ENCODE measurements around the gene PPP1CA. TPM values are rescaled to one million over a fixed set of nuclear protein-coding genes. Genes with fewer than 3 reads are reported as not detected.

The PPP1CA gene
- total and polyA plus RNA-seq, 7 donors = 59.5 to 357 (median 87.0) TPM

DNA sequence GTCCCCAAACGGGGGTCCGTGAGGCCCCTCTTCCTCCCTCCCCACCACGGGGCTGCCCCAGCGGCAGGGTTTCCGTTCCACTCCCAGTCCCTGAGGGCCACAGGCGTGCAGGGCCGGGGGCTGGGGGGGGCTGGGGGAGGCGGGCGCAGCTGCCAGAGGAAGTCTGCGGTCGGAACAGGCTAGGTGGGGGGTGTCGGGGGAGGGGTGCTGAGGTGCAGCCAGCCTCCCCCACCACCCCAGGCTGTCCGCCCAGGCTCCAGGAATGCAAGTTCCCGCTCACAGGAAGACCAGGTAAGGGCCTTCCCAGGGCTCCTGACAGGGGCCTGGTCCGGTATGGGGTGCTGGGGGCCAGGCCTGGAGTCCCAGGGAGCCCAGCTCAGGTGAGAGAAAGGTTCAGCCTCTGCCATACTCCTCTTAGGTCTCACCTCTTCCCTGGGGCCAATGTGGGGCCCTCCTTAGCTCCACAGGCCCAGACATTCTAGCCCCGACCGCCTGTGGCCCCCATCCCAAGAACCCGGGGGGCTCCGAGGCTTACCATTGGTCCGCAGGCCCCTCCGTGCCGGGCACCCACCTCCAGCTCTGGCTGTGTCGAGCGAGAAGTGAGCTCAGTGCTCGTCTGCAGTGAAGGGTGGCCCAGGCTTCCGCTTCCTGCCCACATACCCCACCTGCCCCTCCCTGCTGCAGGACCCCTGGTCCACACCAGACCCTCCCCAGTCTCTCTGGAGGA, 35.6 kb upstream of the PPP1CA start, which contains the start of gene PTPRCAP:
PTPRCAP (minus strand) TSS at position 601 of the 727 bp plus-strand sequence; CDS start at position 538, 63 bp downstream.
- Histone ChIP-seq H3K27ac (peak within 1 kb of the TSS; percentile 31 to 49 (median 34)), H3K36me3 (peaks cover 12 to 87% (median 49%) of the 10 kb centered on the region in 4 donors), H3K4me1 (peaks cover 0 to 33% (median 20%) of the 10 kb centered on the region in 4 donors), H3K9me3 (no peaks in the 10 kb centered on the region), H3K27me3 (no peaks in the 10 kb centered on the region), H3K4me3 (peak within 1 kb of the TSS in 1 of 4 donors; percentile 4)
- intact Hi-C loops (cut with DNase I) = no loop called here
- no peak for DNase-seq
- TF ChIP-seq POLR2A (IDR thresholded peaks at IDR 0.05) (no peak), POLR2AphosphoS5 (IDR thresholded peaks at IDR 0.05) (no peak), EP300 (IDR thresholded peaks at IDR 0.05) (no peak)
- TF ChIP-seq, protein P1, sequence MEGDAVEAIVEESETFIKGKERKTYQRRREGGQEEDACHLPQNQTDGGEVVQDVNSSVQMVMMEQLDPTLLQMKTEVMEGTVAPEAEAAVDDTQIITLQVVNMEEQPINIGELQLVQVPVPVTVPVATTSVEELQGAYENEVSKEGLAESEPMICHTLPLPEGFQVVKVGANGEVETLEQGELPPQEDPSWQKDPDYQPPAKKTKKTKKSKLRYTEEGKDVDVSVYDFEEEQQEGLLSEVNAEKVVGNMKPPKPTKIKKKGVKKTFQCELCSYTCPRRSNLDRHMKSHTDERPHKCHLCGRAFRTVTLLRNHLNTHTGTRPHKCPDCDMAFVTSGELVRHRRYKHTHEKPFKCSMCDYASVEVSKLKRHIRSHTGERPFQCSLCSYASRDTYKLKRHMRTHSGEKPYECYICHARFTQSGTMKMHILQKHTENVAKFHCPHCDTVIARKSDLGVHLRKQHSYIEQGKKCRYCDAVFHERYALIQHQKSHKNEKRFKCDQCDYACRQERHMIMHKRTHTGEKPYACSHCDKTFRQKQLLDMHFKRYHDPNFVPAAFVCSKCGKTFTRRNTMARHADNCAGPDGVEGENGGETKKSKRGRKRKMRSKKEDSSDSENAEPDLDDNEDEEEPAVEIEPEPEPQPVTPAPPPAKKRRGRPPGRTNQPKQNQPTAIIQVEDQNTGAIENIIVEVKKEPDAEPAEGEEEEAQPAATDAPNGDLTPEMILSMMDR (IDR thresholded peaks at IDR 0.05) = no peak
- WGBS, 2 donors = 45 to 76% methylated on average over 26 of the region's 26 CpGs

DNA sequence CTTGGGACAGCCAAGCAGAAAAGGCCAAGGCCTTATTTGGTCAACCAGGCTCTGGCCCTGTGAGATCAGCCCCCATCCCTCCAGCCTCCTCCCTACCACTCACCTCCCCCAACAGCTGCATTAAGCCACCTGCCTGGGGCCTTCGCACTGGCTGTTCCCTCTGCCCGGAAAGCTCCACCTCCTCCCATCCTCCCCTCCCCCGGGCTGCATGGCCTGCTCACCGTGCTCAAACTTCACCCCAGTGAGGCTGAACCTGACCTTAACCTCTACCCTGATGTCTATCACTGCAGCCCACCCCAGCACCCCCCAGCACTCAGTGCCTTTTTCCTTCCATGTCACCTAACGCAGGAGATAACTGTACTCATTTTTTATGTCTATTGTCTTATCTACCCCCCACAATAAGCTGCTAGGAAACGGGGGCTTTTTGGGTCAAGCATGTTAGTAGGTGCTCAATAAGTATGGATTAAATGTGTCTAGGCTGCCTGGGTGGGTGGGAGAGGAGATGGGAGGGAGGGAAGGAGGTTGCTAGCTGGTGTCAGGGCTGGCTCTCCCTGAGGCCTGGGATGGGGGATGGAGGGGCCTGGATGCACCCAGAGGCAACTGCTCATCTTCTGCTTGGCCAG, 34.9 kb upstream of the PPP1CA start:
- peaks cover 0 to 28% (median 16%) of the 10 kb centered on the region in 4 donors for H3K4me1 ChIP-seq
- H3K9me3 ChIP-seq = no peaks in the 10 kb centered on the region
- 36 to 56% methylated on average over 6 of the region's 6 CpGs for WGBS, 2 donors
- no peak for DNase-seq
- H3K27ac ChIP-seq = peak overlapping the region in 3 of 4 donors; percentile 31 to 49 (median 37)
- peaks cover 17 to 87% (median 51%) of the 10 kb centered on the region in 4 donors for H3K36me3 ChIP-seq
- H3K4me3 ChIP-seq = no peak overlapping the region
- intact Hi-C loops (cut with DNase I) = no loop called here
- H3K27me3 ChIP-seq = no peaks in the 10 kb centered on the region
- TF ChIP-seq, protein P1 (IDR thresholded peaks at IDR 0.05) = no peak
- TF ChIP-seq EP300 (IDR thresholded peaks at IDR 0.05) (no peak), POLR2A (IDR thresholded peaks at IDR 0.05) (no peak)

DNA sequence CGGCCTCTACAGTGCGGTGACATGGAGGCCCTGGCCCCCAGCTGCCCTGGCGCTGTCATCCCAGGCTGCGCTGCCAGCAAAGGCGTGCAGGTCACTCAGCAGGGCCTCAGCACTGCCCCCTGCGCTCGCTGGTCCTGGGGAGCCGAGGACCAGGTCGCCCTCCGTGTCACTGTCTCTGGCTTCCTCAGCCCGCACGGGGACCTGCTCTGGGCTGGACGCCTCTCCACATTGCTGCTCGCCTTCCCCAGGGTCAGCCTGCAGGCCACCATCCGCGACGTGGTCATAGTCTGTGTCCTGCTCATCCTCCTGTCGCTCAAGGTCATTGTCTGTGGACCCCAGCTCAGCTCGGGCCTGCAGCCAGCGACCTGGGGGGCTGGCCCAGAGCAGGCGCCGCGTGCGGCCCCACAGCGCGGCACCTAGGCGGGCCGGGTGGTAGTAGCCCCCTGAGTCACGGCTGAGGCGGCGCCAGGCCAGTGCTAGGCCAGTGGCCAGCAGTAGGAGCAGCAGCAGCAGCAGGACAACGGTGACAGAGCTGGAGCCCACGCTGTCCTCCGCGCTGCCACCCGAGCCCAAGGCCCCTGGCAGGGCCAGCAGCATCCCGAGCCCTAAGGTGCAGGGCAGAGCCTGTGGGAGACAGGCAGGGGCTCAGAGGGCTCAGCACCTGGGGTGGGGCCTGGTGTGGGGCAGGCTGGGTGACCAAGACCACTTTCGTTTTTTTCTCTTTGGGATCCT, 34.2 kb upstream of the PPP1CA start:
- Histone ChIP-seq H3K4me1 (peaks cover 0 to 27% (median 16%) of the 10 kb centered on the region in 4 donors), H3K27me3 (no peaks in the 10 kb centered on the region), H3K9me3 (no peaks in the 10 kb centered on the region), H3K4me3 (no peak overlapping the region), H3K36me3 (peaks cover 17 to 87% (median 50%) of the 10 kb centered on the region in 4 donors), H3K27ac (peak overlapping the region; percentile 17 to 49 (median 22))
- 79 to 89% methylated on average over 38 of the region's 38 CpGs for WGBS, 2 donors
- no peak for DNase-seq
- intact Hi-C loops (cut with DNase I) = no loop called here
- TF ChIP-seq EP300 (IDR thresholded peaks at IDR 0.05) (no peak), POLR2A (IDR thresholded peaks at IDR 0.05) (no peak), POLR2AphosphoS5 (IDR thresholded peaks at IDR 0.05) (no peak)
- TF ChIP-seq, protein P1 (IDR thresholded peaks at IDR 0.05) = no peak

DNA sequence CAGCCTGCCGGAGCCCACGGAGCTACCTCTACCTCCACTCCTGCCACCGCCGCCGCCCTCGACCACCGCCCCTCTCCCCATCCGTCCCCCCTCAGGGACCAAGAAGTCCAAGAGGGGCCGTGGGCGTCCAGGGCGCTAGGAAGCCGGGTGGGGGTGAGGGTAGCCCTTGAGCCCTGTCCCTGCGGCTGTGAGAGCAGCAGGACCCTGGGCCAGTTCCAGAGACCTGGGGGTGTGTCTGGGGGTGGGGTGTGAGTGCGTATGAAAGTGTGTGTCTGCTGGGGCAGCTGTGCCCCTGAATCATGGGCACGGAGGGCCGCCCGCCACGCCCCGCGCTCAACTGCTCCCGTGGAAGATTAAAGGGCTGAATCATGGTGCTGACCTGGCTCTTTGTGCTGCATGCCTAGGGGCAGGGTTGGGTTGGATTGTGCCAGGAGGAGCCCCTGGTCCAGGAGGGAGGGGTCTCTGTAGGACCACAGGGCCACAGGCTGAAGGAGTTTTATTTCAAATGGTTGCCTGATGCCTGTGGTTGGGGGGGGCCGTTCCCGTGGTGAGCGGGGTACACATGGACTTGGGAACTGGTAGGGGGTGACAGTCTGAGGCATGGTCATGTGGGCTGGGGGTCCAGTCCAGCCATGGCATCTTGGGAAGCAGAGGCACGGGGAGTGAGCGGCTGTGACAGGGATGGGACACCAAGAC, 33.5 kb upstream of the PPP1CA start:
- Histone ChIP-seq H3K4me1 (peaks cover 0 to 26% (median 13%) of the 10 kb centered on the region in 4 donors), H3K9me3 (no peaks in the 10 kb centered on the region), H3K4me3 (no peak overlapping the region), H3K27ac (peak overlapping the region in 1 of 4 donors; percentile 49), H3K27me3 (no peaks in the 10 kb centered on the region), H3K36me3 (peaks cover 17 to 87% (median 47%) of the 10 kb centered on the region in 4 donors)
- TF ChIP-seq, protein P1 (IDR thresholded peaks at IDR 0.05) = no peak
- TF ChIP-seq EP300 (IDR thresholded peaks at IDR 0.05) (no peak), POLR2AphosphoS5 (IDR thresholded peaks at IDR 0.05) (no peak), POLR2A (IDR thresholded peaks at IDR 0.05) (no peak)
- no peak for DNase-seq
- 72 to 83% methylated on average over 26 of the region's 26 CpGs for WGBS, 2 donors
- intact Hi-C loops (cut with DNase I) = no loop called here

Data from sigmoid colon (tissue), 7 donors.